ENCODE data around the gene DYNC1I1.

DNA sequence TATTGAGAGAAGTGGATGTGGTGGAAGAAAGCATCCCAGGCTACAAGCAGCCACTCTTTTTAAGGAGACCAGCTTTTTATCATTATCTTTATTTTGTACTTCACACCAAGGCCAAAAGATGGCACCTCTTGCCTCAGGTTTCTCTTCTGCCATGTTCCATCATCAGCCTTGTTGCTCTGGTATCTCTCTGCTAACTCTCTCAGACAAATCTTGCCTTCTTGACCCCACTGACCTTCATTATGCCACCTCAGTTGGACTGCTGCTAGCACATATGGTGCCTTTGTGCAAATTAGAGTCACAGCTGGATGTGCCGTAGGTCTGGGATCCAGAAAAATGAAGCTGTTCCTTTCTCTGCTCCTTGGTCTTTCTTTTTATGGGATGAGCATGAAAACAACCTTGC, 47.1 kb upstream of the DYNC1I1 start:
- TF ChIP-seq, protein P1, sequence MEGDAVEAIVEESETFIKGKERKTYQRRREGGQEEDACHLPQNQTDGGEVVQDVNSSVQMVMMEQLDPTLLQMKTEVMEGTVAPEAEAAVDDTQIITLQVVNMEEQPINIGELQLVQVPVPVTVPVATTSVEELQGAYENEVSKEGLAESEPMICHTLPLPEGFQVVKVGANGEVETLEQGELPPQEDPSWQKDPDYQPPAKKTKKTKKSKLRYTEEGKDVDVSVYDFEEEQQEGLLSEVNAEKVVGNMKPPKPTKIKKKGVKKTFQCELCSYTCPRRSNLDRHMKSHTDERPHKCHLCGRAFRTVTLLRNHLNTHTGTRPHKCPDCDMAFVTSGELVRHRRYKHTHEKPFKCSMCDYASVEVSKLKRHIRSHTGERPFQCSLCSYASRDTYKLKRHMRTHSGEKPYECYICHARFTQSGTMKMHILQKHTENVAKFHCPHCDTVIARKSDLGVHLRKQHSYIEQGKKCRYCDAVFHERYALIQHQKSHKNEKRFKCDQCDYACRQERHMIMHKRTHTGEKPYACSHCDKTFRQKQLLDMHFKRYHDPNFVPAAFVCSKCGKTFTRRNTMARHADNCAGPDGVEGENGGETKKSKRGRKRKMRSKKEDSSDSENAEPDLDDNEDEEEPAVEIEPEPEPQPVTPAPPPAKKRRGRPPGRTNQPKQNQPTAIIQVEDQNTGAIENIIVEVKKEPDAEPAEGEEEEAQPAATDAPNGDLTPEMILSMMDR (conservative IDR thresholded peaks at IDR 0.05), result peak; percentile 12
- no peak for TF ChIP-seq ZFX (IDR thresholded peaks at IDR 0.05)
